BLaER1 treated with 17β-estradiol and CSF1 and Interleukin-3, amounts not matched to agents 10 nM and 100 nM (cell line): ENCODE results near the gene RALA.
"Not testable (repeated sequence)": the region's sequence is repeated elsewhere in the genome, so short reads cannot be mapped to it uniquely, and the experiment has no call there.

Experiments
- H3K27ac ChIP-seq, 11 experiments: shearing (Covaris generic); formaldehyde crosslinking; 2 replicates each; pipeline ENCODE4 v1.8.1; 2022
- H3K27me3 ChIP-seq, 11 experiments: shearing (Covaris generic); formaldehyde crosslinking; 2 replicates each; pipeline ENCODE4 v1.8.1; 2022
- H3K36me3 ChIP-seq, 11 experiments: shearing (Covaris generic); formaldehyde crosslinking; 2 replicates each; pipeline ENCODE4 v1.8.1; 2022
- H3K4me1 ChIP-seq, 10 experiments: shearing (Covaris generic); formaldehyde crosslinking; 2 replicates each; pipeline ENCODE4 v1.8.1; 2022
- H3K4me2 ChIP-seq, 11 experiments: shearing (Covaris generic); formaldehyde crosslinking; 2 replicates each; pipeline ENCODE4 v1.8.1; 2022
- H3K4me3 ChIP-seq, 10 experiments: shearing (Covaris generic); formaldehyde crosslinking; 2 replicates each; pipeline ENCODE4 v1.8.1; 2022
- H3K9ac ChIP-seq, 11 experiments: shearing (Covaris generic); formaldehyde crosslinking; 2 replicates each; pipeline ENCODE4 v1.8.1; 2022
- H3K9me3 ChIP-seq, 11 experiments: shearing (Covaris generic); formaldehyde crosslinking; replicated peaks in 1 of 11; 2 replicates each; pipeline ENCODE4 v1.8.1; 2022
- H4K20me1 ChIP-seq, 11 experiments: shearing (Covaris generic); formaldehyde crosslinking; 2 replicates each; pipeline ENCODE4 v1.8.1; 2022
- Cebpa-rat ChIP-seq, 11 experiments: shearing (Covaris generic); IDR thresholded peaks; 2 replicates each; pipeline ENCODE4 v1.8.1; 2022

Gene RALA

GRCh38 chr7:39744620-39745019 lies 121.2 kb downstream of the RALA start:
- Histone ChIP-seq H3K27ac (no peak overlapping the region), H4K20me1 (peaks cover 0 to 10% (median 0%) of the 10 kb centered on the region in 11 experiments; a peak in 6 of 22 replicates), H3K27me3 (no peaks in the 10 kb centered on the region), H3K4me3 (no peak overlapping the region), H3K9me3 (peaks cover 0 to 4% (median 0%) of the 10 kb centered on the region in 11 experiments; a peak in 4 of 22 replicates), H3K36me3 (peaks cover 0 to 23% (median 8%) of the 10 kb centered on the region in 11 experiments; a peak in 6 of 22 replicates), H3K9ac (no peak overlapping the region), H3K4me2 (no peak overlapping the region; a peak in 1 of 22 replicates), H3K4me1 (peaks cover 0 to 12% (median 6%) of the 10 kb centered on the region in 10 experiments; a peak in 8 of 20 replicates)
- TF ChIP-seq Cebpa-rat (IDR thresholded peaks at IDR 0.05) = no peak

DNA sequence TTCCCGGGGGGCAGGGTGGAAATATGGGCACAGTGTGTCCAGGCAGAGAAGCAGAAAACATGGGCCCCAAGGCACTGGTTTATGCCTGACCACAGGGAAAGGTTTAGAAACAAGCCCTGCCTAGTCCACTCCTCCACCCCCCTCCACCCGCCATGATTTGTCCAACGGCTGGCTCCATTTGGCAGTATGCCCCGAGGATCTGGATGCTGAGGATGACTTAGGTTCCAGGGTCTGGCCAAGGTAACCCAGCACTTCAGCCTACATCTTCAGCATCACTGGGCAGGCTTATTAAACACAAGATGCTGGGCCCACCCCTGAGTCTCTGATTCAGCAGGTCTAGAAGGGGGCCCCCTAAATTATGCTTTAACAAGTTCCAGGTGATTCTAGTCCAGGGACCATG lies 121.9 kb downstream of the RALA start:
- Histone ChIP-seq H3K27me3 (no peaks in the 10 kb centered on the region), H3K27ac (no peak overlapping the region), H3K9me3 (peaks cover 0 to 4% (median 0%) of the 10 kb centered on the region in 11 experiments; a peak in 4 of 22 replicates), H3K36me3 (peaks cover 0 to 23% (median 8%) of the 10 kb centered on the region in 11 experiments; a peak in 6 of 22 replicates), H3K4me3 (no peak overlapping the region), H3K4me1 (peaks cover 0 to 12% (median 6%) of the 10 kb centered on the region in 10 experiments; a peak in 8 of 20 replicates), H3K4me2 (no peak overlapping the region; a peak in 1 of 22 replicates), H4K20me1 (peaks cover 0 to 10% (median 0%) of the 10 kb centered on the region in 11 experiments; a peak in 6 of 22 replicates), H3K9ac (no peak overlapping the region)
- TF ChIP-seq Cebpa-rat (IDR thresholded peaks at IDR 0.05) = no peak

DNA sequence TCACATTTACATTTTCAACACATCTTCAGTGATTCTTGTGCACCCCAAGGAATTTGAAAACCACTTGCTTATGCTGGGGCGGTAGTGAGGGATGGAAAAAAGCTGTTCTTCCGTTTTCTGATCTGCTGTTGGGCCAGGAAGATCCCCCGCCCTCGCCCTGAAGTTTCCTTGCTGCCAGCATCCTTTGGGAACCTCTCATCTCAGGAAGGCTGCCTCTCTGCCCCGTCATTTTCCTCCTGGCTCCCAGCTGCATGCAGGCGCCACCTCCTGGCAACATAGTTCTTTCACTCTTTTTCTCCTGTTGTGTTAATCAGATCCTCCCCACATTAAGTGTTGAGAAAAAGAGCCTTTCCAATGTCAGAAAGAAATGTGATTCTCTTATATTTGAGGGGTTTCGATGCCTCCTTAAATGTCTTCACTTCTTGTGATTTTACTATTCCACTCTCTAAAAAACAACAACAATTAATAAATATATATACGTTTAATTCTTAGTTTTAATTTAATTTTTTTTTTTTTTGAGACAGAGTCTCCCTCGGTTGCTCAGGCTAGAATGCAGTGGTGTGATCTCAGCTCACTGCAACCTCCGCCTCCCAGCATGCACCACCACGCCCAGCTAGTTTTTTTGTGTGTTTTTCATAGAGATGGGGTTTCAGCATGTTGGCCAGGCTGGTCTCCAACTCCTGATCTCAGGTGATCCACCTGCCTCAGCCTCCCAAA lies 122.9 kb downstream of the RALA start:
- Histone ChIP-seq H3K9ac (no peak overlapping the region), H3K4me3 (no peak overlapping the region), H3K36me3 (peaks cover 0 to 26% (median 11%) of the 10 kb centered on the region in 11 experiments; a peak in 7 of 22 replicates), H3K4me1 (peaks cover 0 to 12% (median 6%) of the 10 kb centered on the region in 10 experiments; a peak in 8 of 20 replicates), H4K20me1 (peaks cover 0 to 10% (median 0%) of the 10 kb centered on the region in 11 experiments; a peak in 6 of 22 replicates), H3K4me2 (peak overlapping the region in 3 of 11 experiments; percentile 4 to 13 (median 12); a peak in 1 of 22 replicates), H3K9me3 (peaks cover 0 to 4% (median 0%) of the 10 kb centered on the region in 11 experiments; a peak in 5 of 22 replicates), H3K27me3 (no peaks in the 10 kb centered on the region), H3K27ac (no peak overlapping the region)
- no peak for TF ChIP-seq Cebpa-rat (IDR thresholded peaks at IDR 0.05)

DNA sequence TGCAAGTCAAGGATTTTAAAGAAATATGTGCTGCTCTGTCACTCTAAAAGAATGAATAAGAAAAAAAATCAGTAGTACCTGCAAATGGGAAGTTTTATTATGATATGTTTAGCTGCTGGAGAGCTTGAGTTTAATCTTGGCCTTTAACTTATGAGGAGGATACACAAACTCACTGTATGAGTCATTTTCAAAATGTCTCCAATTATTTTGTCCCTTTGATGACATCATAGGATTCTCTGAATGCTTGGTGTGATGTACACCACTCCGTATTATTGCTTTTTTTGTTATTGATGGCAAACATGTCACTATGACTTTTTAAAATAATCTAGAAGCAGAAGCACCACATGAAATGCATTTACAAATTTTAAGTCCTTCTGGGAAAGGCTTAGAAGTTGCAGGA lies 125.8 kb downstream of the RALA start:
- H3K4me2 ChIP-seq = no peak overlapping the region
- H3K27me3 ChIP-seq = no peaks in the 10 kb centered on the region
- H3K4me3 ChIP-seq = no peak overlapping the region
- H3K27ac ChIP-seq = no peak overlapping the region
- no peak overlapping the region for H3K9ac ChIP-seq
- H3K36me3 ChIP-seq = peaks cover 0 to 33% (median 17%) of the 10 kb centered on the region in 11 experiments; a peak in 13 of 22 replicates
- peaks cover 0 to 12% (median 6%) of the 10 kb centered on the region in 10 experiments; a peak in 9 of 20 replicates for H3K4me1 ChIP-seq
- H4K20me1 ChIP-seq = peaks cover 0 to 10% (median 0%) of the 10 kb centered on the region in 11 experiments; a peak in 4 of 22 replicates
- TF ChIP-seq Cebpa-rat (IDR thresholded peaks at IDR 0.05) = no peak
- peaks cover 9 to 28% (median 21%) of the 10 kb centered on the region in 11 experiments for H3K9me3 ChIP-seq

DNA sequence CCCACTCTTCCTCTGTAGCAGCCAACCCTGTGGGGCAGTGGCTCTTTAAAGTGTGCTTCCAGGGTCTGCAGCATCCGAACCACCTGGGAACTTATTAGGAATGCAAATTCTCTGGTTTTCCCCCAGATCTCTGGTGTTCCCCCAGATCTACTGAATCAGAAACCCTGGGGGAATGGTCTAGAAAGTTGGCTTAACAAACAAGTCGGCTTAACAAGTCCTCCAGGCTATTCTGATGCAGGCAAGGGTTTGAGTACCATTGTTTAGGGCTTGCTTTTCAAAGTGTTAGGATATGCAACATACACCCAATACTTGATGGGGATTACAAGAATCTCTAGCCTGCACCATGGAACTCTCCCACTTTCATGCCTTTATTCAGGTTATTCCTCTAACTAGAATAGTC lies 126.3 kb downstream of the RALA start:
- Histone ChIP-seq H3K4me1 (peaks cover 0 to 12% (median 7%) of the 10 kb centered on the region in 10 experiments; a peak in 9 of 20 replicates), H3K4me2 (no peak overlapping the region), H3K27ac (no peak overlapping the region), H3K9me3 (peaks cover 9 to 28% (median 21%) of the 10 kb centered on the region in 11 experiments), H4K20me1 (peaks cover 0 to 10% (median 0%) of the 10 kb centered on the region in 11 experiments; a peak in 4 of 22 replicates), H3K9ac (no peak overlapping the region), H3K36me3 (peaks cover 0 to 36% (median 17%) of the 10 kb centered on the region in 11 experiments; a peak in 13 of 22 replicates), H3K27me3 (no peaks in the 10 kb centered on the region), H3K4me3 (no peak overlapping the region)
- TF ChIP-seq Cebpa-rat (IDR thresholded peaks at IDR 0.05) = no peak

DNA sequence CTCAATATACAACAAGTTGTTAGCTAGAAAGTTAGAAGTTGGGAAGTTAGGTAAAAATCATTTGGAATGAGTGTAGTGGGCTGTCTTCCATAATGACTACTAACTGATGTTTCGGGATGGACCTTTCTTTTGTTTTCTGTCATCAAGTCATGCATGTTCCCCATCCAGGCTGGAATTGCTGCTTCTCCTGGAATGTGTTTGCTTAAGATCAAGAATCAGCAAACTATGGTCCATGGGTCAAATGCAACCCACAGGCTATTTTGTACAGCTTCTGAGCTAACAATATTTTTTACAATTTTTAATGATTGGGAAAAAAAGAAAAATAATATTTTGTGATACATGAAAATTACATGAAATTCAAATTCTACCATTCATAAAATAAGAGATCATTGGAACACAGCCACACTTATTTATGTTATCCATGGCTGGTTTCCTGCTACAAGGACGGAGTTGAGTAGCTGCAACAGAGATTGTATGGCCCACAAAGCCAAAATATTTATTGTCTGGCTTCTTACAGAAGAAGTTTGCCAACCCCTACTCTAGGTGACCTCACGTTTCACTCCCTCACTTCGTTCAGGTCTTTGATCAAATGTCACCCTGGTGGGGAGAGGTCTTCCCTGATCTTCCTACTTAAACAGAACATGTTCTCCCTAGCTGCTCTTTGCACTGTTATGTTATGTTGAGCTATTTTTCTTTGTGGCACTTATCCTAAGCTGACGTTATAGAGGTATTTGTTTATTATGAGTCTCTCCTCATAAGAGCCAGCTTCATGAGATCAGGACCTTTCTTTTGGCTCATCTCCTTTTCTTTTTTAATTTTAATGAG lies 127.1 kb downstream of the RALA start:
- no peak for TF ChIP-seq Cebpa-rat (IDR thresholded peaks at IDR 0.05)
- no peak overlapping the region for H3K4me2 ChIP-seq

DNA sequence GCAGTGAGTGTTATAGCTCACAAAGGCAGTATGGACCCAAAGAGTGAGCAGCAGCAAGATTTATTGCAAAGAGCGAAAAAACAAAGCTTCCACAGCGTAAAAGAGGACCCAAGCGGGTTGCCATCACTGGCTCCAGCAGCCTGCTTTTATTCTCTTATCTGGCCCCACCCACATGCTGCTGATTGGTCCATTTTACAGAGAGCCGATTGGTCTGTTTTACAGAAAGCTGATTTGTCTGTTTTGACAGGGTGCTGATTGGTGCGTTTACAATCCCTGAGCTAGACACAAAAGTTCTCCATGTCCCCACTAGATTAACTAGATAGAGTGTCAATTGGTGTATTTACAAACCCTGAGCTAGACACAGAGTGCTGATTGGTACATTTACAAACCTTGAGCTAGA lies 129.9 kb downstream of the RALA start:
- H3K4me3 ChIP-seq, H4K20me1 ChIP-seq, H3K27me3 ChIP-seq, H3K9ac ChIP-seq, H3K4me2 ChIP-seq, H3K27ac ChIP-seq, H3K4me1 ChIP-seq: not testable (repeated sequence)
- Histone ChIP-seq H3K9me3 (peaks cover 14 to 48% (median 39%) of the 10 kb centered on the region in 11 experiments), H3K36me3 (peaks cover 0 to 45% (median 24%) of the 10 kb centered on the region in 11 experiments; a peak in 16 of 22 replicates)

More for the DNA sequence above, 127.1 kb downstream of the RALA start:
- H3K9ac ChIP-seq = no peak overlapping the region
- peaks cover 0 to 6% (median 0%) of the 10 kb centered on the region in 11 experiments; a peak in 3 of 22 replicates for H4K20me1 ChIP-seq
- peaks cover 0 to 36% (median 17%) of the 10 kb centered on the region in 11 experiments; a peak in 13 of 22 replicates for H3K36me3 ChIP-seq
- no peak overlapping the region for H3K27ac ChIP-seq
- no peak overlapping the region for H3K4me3 ChIP-seq
- no peaks in the 10 kb centered on the region for H3K27me3 ChIP-seq
- peaks cover 9 to 28% (median 21%) of the 10 kb centered on the region in 11 experiments for H3K9me3 ChIP-seq
- H3K4me1 ChIP-seq = peaks cover 0 to 12% (median 8%) of the 10 kb centered on the region in 10 experiments; a peak in 8 of 20 replicates

DNA sequence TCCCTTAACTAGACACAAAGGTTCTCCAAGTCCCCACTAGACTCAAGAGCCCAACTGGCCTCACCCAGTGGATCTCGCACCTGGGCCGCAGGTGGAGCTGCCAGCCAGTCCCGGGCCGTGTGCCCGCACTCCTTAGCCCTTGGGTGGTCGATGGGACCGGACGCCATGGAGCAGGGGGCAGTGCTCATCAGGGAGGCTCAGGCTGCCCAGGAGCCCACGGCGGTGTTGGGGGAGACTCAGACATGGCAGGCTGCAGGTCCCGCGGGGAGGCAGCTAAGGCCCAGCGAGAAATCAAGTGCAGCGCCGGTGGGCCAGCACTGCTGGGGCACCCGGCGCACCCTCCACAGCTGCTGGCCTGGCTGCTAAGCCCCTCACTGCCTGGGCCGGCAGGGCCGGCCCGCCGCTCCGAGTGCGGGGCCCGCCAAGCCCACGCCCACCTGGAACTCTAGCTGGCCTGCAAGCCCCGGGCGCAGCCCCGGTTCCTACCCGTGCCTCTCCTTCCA lies 130.5 kb downstream of the RALA start:
- Histone ChIP-seq H3K4me1 (peaks cover 0 to 9% (median 0%) of the 10 kb centered on the region in 10 experiments; a peak in 1 of 20 replicates), H3K27me3 (no peaks in the 10 kb centered on the region), H3K9ac (no peak overlapping the region), H4K20me1 (no peaks in the 10 kb centered on the region), H3K27ac (no peak overlapping the region), H3K4me3 (no peak overlapping the region), H3K4me2 (no peak overlapping the region), H3K9me3 (peaks cover 14 to 50% (median 40%) of the 10 kb centered on the region in 11 experiments), H3K36me3 (peaks cover 0 to 49% (median 24%) of the 10 kb centered on the region in 11 experiments; a peak in 16 of 22 replicates)
- TF ChIP-seq Cebpa-rat (IDR thresholded peaks at IDR 0.05) = no peak
